Uterus (tissue), 2 donors: ENCODE results near the gene CCL5.

ENCODE experiments used
- POLR2A ChIP-seq, 2 donors: fragments of 450-650 bp; IDR thresholded peaks; one replicate each; pipeline ENCODE4 v1.6.1; 2016; ENCODE audit warnings: antibody characterized with exemption in 2 of 2, mild to moderate bottlenecking in 1 of 2, moderate library complexity in 1 of 2
- TF ChIP-seq, protein P1 (sequence below), 4 experiments: fragments of 200-600 bp in 2 of 4; fragments of 450-650 bp in 2 of 4; sonication (generic) in 2 of 4; IDR thresholded peaks; one replicate each; pipeline ENCODE4 v1.5.1; 2016 to 2019; ENCODE audit warnings: antibody characterized with exemption in 4 of 4, mild to moderate bottlenecking in 2 of 4, moderate library complexity in 1 of 4

- TF ChIP-seq POLR2A (IDR thresholded peaks at IDR 0.05): no peak
- TF ChIP-seq, protein P1, sequence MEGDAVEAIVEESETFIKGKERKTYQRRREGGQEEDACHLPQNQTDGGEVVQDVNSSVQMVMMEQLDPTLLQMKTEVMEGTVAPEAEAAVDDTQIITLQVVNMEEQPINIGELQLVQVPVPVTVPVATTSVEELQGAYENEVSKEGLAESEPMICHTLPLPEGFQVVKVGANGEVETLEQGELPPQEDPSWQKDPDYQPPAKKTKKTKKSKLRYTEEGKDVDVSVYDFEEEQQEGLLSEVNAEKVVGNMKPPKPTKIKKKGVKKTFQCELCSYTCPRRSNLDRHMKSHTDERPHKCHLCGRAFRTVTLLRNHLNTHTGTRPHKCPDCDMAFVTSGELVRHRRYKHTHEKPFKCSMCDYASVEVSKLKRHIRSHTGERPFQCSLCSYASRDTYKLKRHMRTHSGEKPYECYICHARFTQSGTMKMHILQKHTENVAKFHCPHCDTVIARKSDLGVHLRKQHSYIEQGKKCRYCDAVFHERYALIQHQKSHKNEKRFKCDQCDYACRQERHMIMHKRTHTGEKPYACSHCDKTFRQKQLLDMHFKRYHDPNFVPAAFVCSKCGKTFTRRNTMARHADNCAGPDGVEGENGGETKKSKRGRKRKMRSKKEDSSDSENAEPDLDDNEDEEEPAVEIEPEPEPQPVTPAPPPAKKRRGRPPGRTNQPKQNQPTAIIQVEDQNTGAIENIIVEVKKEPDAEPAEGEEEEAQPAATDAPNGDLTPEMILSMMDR (IDR thresholded peaks at IDR 0.05): no peak
These were observed 55.0 kb downstream of the CCL5 start for GRCh38 chr17:35825206-35825605.
